HEK293T (cell line): ENCODE measurements around the gene BIRC6.

Source experiments
- BHLHE40 ChIP-seq: fragments of 450-650 bp; IDR thresholded peaks from 2 replicates; pipeline ENCODE4 v1.6.1; 2016; ENCODE audit warnings: mild to moderate bottlenecking, moderate library complexity, borderline replicate concordance
- ELF4 ChIP-seq: fragments of 450-650 bp; IDR thresholded peaks from 2 replicates; pipeline ENCODE4 v1.6.1; 2017; ENCODE audit warnings: antibody characterized with exemption
- FOXA1 ChIP-seq: fragments of 450-650 bp; IDR thresholded peaks from 2 replicates; pipeline ENCODE4 v1.6.1; 2016; ENCODE audit warnings: mild to moderate bottlenecking
- FOXK2 ChIP-seq: fragments of 450-650 bp; IDR thresholded peaks from 2 replicates; pipeline ENCODE4 v1.6.1; 2016; ENCODE audit warnings: mild to moderate bottlenecking
- L3MBTL2 ChIP-seq: fragments of 450-650 bp; conservative IDR thresholded peaks from 2 replicates; pipeline ENCODE4 v1.6.1; 2016; ENCODE audit warnings: mild to moderate bottlenecking
- NFRKB ChIP-seq: fragments of 450-650 bp; IDR thresholded peaks from 2 replicates; pipeline ENCODE4 v1.6.1; 2016; ENCODE audit warnings: mild to moderate bottlenecking, moderate library complexity
- SP1 ChIP-seq: fragments of 450-650 bp; IDR thresholded peaks from 2 replicates; pipeline ENCODE4 v1.6.1; 2017
- SUZ12 ChIP-seq: fragments of 450-650 bp; IDR thresholded peaks from 2 replicates; pipeline ENCODE4 v1.6.1; 2016; ENCODE audit warnings: mild to moderate bottlenecking
- TF ChIP-seq, protein P1 (sequence below): fragments of 450-650 bp; IDR thresholded peaks from 2 replicates; pipeline ENCODE4 v1.6.1; 2016

DNA sequence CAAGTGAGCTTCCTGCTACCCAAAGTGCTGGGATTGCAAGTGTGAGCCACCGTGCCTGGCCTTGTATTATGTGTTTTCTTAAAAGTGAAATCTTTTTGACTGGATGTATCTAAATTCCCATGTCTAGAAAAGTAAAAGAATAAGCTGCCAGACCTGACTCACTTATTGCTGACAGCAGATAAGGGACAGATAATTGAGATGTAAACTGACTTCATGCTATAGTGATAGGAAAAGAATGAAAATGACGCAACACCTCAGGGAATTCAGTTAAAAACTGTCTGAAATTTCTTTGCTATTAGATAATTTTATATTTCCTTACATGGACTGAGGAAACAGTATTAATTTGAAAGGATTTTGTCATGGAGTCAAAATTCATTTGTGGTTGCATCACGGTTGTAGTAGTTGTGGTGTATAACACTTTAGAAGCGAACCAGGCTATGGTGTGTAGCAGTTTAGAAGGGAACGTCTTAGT, 290.4 kb downstream of the BIRC6 start:
- TF ChIP-seq ELF4 (no peak), SP1 (no peak), FOXA1 (no peak), NFRKB (no peak), FOXK2 (no peak), SUZ12 (no peak), BHLHE40 (no peak), L3MBTL2 (no peak)
- TF ChIP-seq, protein P1, sequence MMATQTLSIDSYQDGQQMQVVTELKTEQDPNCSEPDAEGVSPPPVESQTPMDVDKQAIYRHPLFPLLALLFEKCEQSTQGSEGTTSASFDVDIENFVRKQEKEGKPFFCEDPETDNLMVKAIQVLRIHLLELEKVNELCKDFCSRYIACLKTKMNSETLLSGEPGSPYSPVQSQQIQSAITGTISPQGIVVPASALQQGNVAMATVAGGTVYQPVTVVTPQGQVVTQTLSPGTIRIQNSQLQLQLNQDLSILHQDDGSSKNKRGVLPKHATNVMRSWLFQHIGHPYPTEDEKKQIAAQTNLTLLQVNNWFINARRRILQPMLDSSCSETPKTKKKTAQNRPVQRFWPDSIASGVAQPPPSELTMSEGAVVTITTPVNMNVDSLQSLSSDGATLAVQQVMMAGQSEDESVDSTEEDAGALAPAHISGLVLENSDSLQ, result no peak
